HCT116 (cell line): Measurements from ENCODE around the gene EIF3K. TPM values are rescaled to one million over a fixed set of nuclear protein-coding genes. Genes with fewer than 3 reads are reported as not detected.

Source experiments
- ATAC-seq: fragments of 200-7000 bp; cut with Tn5 transposase; 2 replicates; pipeline ENCODE4 v1.9.1; 2020; ENCODE audit warnings: mild to moderate bottlenecking, moderate library complexity
- BruUV-seq: library from RNA; stranded (reverse); fragments of 400-500 nt; replicated peaks from 2 replicates; lab custom pipeline; 2021; lab: Mats Ljungman, UMichigan
- CTCF ChIA-PET: fragments of 300-600 bp; sonication (Branson Sonifier 250); formaldehyde crosslinking; loops from one replicate; lab custom pipeline; 2021; ENCODE audit warnings: antibody characterized with exemption; lab: Charles Lee
- POLR2A ChIA-PET: fragments of 300-600, 350-600 bp; sonication (Branson Sonifier 250); formaldehyde crosslinking; loops from one replicate; lab custom pipeline; 2021; ENCODE audit warnings: antibody characterized with exemption; lab: Charles Lee
- RAD21 ChIA-PET, 2 experiments: fragments of 300-600 bp; sonication (Branson Sonifier 250); formaldehyde crosslinking; loops; one replicate each; lab custom pipeline; 2023; ENCODE audit warnings: low total read pairs in 2 of 2; ENCODE audit not compliant: uncharacterized antibody in 2 of 2, unreplicated experiment in 2 of 2, low non-redundant PET in 1 of 2; lab: Charles Lee
- DNase-seq: peaks from one replicate; pipeline ENCODE4 v3.0.0-alpha.2; 2010; ENCODE audit warnings: low read depth, low spot score
- H2AFZ ChIP-seq: fragments of 200-600 bp; shearing (Covaris generic), sonication (generic); 2 replicates; pipeline ENCODE4 v1.6.1; 2017; ENCODE audit warnings: low read depth, mixed run types, mixed read lengths, antibody characterized with exemption, low read length; ENCODE audit not compliant: poor library complexity, severe bottlenecking
- H3K27ac ChIP-seq: 2 replicates; pipeline ENCODE4 v1.5.1; 2012; ENCODE audit warnings: low read depth, low read length
- H3K27me3 ChIP-seq: fragments of 200-600 bp; sonication (generic); 2 replicates; pipeline ENCODE4 v1.6.1; 2016; ENCODE audit warnings: mixed run types, low read length, mixed read lengths; ENCODE audit not compliant: insufficient read depth
- H3K36me3 ChIP-seq, 2 experiments: fragments of 200-500 bp in 1 of 2; fragments of 200-600 bp in 1 of 2; sonication (Bioruptor generic) in 1 of 2; sonication (generic) in 1 of 2; 2 replicates each; pipeline versions ENCODE4 v1.5.1 to v1.6.1; 2014 to 2016; ENCODE audit warnings: low read length in 2 of 2, inconsistent platforms in 1 of 2, mixed read lengths in 1 of 2, mixed run types in 1 of 2; ENCODE audit not compliant: insufficient read depth in 2 of 2, control insufficient read depth in 1 of 2
- H3K4me1 ChIP-seq, 2 experiments: fragments of 200-600 bp in 1 of 2; sonication (generic) in 1 of 2; 2 replicates each; pipeline versions ENCODE4 v1.5.1 to v1.6.1; 2012 to 2017; ENCODE audit warnings: low read length in 2 of 2, inconsistent platforms in 1 of 2, mild to moderate bottlenecking in 1 of 2, mixed read lengths in 1 of 2, mixed run types in 1 of 2, moderate library complexity in 1 of 2; ENCODE audit not compliant: insufficient read depth in 2 of 2, control insufficient read depth in 1 of 2
- H3K4me2 ChIP-seq: fragments of 200-600 bp; sonication (generic); 2 replicates; pipeline ENCODE4 v1.6.1; 2017; ENCODE audit warnings: mixed run types, low read length, mixed read lengths
- H3K4me3 ChIP-seq, 2 experiments: fragments of 200-600 bp in 1 of 2; sonication (generic) in 1 of 2; replicated peaks in 1 of 2; 2 replicates each; pipeline ENCODE4 v1.5.1; 2011 to 2016; ENCODE audit warnings: low read length in 2 of 2, control low read depth in 1 of 2, low read depth in 1 of 2, mild to moderate bottlenecking in 1 of 2, mixed read lengths in 1 of 2, mixed run types in 1 of 2
- H3K79me2 ChIP-seq: fragments of 200-600 bp; sonication (generic); 2 replicates; pipeline ENCODE4 v1.6.1; 2017; ENCODE audit warnings: mild to moderate bottlenecking, mixed run types, low read length, moderate library complexity, mixed read lengths; ENCODE audit not compliant: insufficient read depth
- H3K9ac ChIP-seq: fragments of 200-600 bp; sonication (generic); 2 replicates; pipeline ENCODE4 v1.6.1; 2016; ENCODE audit warnings: low read length, mixed read lengths
- H3K9me2 ChIP-seq: fragments of 200-600 bp; sonication (generic), shearing (Covaris generic); 2 replicates; pipeline ENCODE4 v1.6.1; 2017; ENCODE audit warnings: mixed run types, mild to moderate bottlenecking, moderate library complexity; ENCODE audit not compliant: insufficient read depth
- H3K9me3 ChIP-seq, 2 experiments: fragments of 200-500 bp in 1 of 2; fragments of 200-600 bp in 1 of 2; sonication (Bioruptor generic) in 1 of 2; sonication (generic) in 1 of 2; 2 replicates each; pipeline ENCODE4 v1.6.1; 2014 to 2017; ENCODE audit warnings: low read length in 2 of 2, mixed read lengths in 2 of 2, inconsistent platforms in 1 of 2, low read depth in 1 of 2, mild to moderate bottlenecking in 1 of 2, mixed run types in 1 of 2, moderate library complexity in 1 of 2; ENCODE audit not compliant: control insufficient read depth in 1 of 2, insufficient read depth in 1 of 2
- H4K20me1 ChIP-seq: fragments of 200-600 bp; sonication (generic), shearing (Covaris generic); 2 replicates; pipeline ENCODE4 v1.6.1; 2017; ENCODE audit warnings: mixed run types, mild to moderate bottlenecking, moderate library complexity; ENCODE audit not compliant: insufficient read depth
- CEBPB ChIP-seq: IDR thresholded peaks from 2 replicates; pipeline ENCODE4 v1.6.1; 2012; ENCODE audit warnings: low read depth
- EZH2phosphoT487 ChIP-seq: fragments of 200-600 bp; IDR thresholded peaks from 2 replicates; pipeline ENCODE4 v1.6.1; 2018; ENCODE audit warnings: antibody characterized with exemption, borderline replicate concordance
- POLR2A ChIP-seq: IDR thresholded peaks from 2 replicates; pipeline ENCODE4 v1.7.0; 2011; ENCODE audit warnings: borderline replicate concordance; ENCODE audit not compliant: insufficient read depth, insufficient read length; ENCODE audit errors: extremely low read depth
- POLR2AphosphoS5 ChIP-seq: IDR thresholded peaks from 2 replicates; pipeline ENCODE4 v1.6.1; 2011; ENCODE audit warnings: mild to moderate bottlenecking, low read depth, low read length, moderate library complexity
- SIN3A ChIP-seq: IDR thresholded peaks from 2 replicates; pipeline ENCODE4 v1.6.1; 2012; ENCODE audit warnings: low read depth
- SRF ChIP-seq: IDR thresholded peaks from 2 replicates; pipeline ENCODE4 v1.6.1; 2012; ENCODE audit warnings: low read depth
- ZFX ChIP-seq: fragments of 450-650 bp; IDR thresholded peaks from 2 replicates; pipeline ENCODE4 v1.6.1; 2017
- intact Hi-C: fragments of 100-400 bp; cut with micrococcal nuclease; formaldehyde crosslinking; loops from 2 replicates; pipeline ENCODE4 v1.10.0; 2022
- total RNA-seq: library from RNA; stranded (reverse); gene quantifications from one replicate; pipeline ENCODE4 v1.2.1, GENCODE V29; 2021; ENCODE audit not compliant: unreplicated experiment
- TF ChIP-seq, protein P1 (sequence below): IDR thresholded peaks from 2 replicates; pipeline ENCODE4 v1.6.1; 2012
- TF ChIP-seq, protein P2 (sequence below): IDR thresholded peaks from 2 replicates; pipeline ENCODE4 v1.6.1; 2012; ENCODE audit warnings: low read depth
- TF ChIP-seq, protein P3 (sequence below): IDR thresholded peaks from 2 replicates; pipeline ENCODE4 v1.6.1; 2012

The EIF3K gene
- total RNA-seq, 1 experiment from 2014 or later = 313 TPM

DNA sequence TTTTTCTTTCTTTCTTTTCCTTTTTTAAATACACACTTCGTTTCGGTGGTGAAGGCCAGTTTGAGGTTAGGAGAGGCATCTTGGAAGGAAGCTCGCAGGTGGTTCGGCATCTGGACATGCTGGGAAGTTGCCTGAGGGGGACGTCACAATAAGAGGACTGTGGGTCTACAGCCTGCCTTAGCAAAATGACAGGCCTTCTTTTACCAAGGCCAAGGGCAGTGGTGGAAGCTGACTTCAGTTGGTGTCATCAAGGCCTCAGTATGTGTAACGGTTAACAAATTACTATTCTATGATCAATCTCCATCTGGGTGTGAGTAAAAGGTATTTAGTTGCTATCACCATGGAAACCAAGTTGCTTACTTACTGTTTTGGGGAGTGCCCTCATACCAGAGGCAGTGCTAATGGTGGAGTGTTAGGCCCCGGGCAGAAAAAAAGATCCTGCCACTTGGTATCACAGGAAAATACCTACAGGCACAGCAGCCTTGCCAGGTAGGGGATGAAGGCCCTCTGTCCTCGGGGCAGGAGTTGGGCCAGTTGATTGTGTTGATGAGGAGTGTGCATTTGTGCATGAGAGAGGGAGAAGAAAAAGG is 38.7 kb downstream of the EIF3K start:
- TF ChIP-seq, protein P1, sequence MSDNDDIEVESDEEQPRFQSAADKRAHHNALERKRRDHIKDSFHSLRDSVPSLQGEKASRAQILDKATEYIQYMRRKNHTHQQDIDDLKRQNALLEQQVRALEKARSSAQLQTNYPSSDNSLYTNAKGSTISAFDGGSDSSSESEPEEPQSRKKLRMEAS = no peak
- peak; percentile 30; the same call in 1 of the 2 replicates for TF ChIP-seq ZFX
- RAD21 ChIA-PET = no interaction called here
- CTCF ChIA-PET = interaction anchor here (1.6 kb wide), 1 partner anchor 21 kb away, joined by 4 read pairs; no protein-coding TSS in a partner anchor
- BruUV-seq = no TSS peak
- Histone ChIP-seq H4K20me1 (peaks cover 9% of the 10 kb centered on the region; the same call in 1 of the 2 replicates), H2AFZ (no peak overlapping the region), H3K4me1 (peaks cover 96 to 97% of the 10 kb centered on the region in 2 experiments), H3K9ac (peak overlapping the region; percentile 71), H3K79me2 (peaks cover 100% of the 10 kb centered on the region), H3K9me3 (no peaks in the 10 kb centered on the region), H3K27ac (peak overlapping the region; percentile 72), H3K4me3 (peak overlapping the region; percentile 15 to 37), H3K36me3 (peaks cover 2 to 14% of the 10 kb centered on the region in 2 experiments; a peak in 1 of 4 replicates), H3K27me3 (no peaks in the 10 kb centered on the region), H3K4me2 (peak overlapping the region; percentile 75), H3K9me2 (no peaks in the 10 kb centered on the region)
- DNase-seq (peak; percentile 71), ATAC-seq (peak; percentile 14)
- POLR2A ChIA-PET = interaction anchor here (1.2 to 2.6 kb wide), 4 partner anchors 10 to 39 kb away, joined by 3 to 7 read pairs (median 4); partner anchors contain the start of genes ACTN4 and EIF3K
- intact Hi-C loops = loop anchor here (2.0 kb wide), 1 partner anchor 25 kb away; no protein-coding TSS in a partner anchor

DNA sequence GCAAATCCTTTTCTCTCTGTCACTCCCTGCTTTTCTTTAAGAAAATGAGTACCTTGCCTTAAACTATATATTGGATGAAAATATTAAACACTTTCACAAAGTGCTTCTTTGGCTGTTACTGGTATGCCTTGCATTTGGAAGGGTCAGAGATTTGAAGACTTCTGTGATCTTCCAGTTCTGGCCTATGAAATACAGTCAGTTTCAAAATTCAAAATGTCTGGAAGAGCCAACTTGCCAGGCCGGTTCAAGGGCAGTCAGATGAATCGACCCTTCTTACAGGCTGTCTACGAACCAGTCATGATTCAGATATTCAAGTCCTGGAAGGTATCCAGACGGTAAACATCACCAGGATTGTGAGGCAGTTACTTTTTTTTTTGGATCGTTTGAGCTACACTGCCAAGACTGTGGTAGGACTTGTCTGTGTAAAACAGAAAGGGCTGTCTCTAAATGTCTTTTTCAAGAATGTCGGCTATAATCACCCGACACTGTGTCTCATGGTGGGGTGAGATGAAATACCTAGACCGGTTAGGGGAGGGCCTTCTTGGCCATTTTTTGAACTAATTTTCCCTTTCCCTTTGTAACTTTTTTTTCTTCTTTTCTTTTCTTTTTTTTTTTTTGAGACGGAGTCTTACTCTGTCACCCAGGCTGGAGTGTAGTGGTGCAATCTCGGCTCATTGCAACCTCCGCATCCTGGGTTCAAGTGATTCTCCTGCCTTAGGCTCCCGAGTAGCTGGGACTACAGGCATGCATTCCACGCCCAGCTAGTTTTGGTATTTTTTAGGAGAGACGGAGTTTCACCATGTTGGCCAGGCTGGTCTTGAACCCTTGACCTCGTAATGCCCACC is 39.7 kb downstream of the EIF3K start:
- POLR2A ChIA-PET = interaction anchor here (0.8 to 2.6 kb wide), 3 partner anchors 9 to 25 kb away, joined by 3 to 7 read pairs (median 4); partner anchors contain the start of gene ACTN4
- Histone ChIP-seq H3K27me3 (no peaks in the 10 kb centered on the region), H3K4me1 (peaks cover 93 to 95% of the 10 kb centered on the region in 2 experiments), H3K9me2 (no peaks in the 10 kb centered on the region), H3K4me3 (peak overlapping the region; percentile 19 to 37; a peak in 3 of 4 replicates), H3K79me2 (peaks cover 100% of the 10 kb centered on the region), H3K9me3 (no peaks in the 10 kb centered on the region), H2AFZ (no peak overlapping the region), H3K9ac (peak overlapping the region; percentile 71), H3K27ac (peak overlapping the region; percentile 72), H4K20me1 (peaks cover 10% of the 10 kb centered on the region; the same call in 1 of the 2 replicates), H3K36me3 (peaks cover 4 to 14% of the 10 kb centered on the region in 2 experiments; a peak in 1 of 4 replicates), H3K4me2 (peak overlapping the region; percentile 75)
- CTCF ChIA-PET = interaction anchor here (1.1 to 1.6 kb wide), 3 partner anchors 22 to 256 kb away, joined by 3 to 4 read pairs (median 4); partner anchors contain the start of gene FAM98C
- DNase-seq (peak; percentile 83), ATAC-seq (peak; percentile 70)
- TSS peak; percentile 28 for BruUV-seq
- RAD21 ChIA-PET = no interaction called here
- intact Hi-C loops = no loop called here
- TF ChIP-seq POLR2AphosphoS5 (no peak), SRF (no peak), CEBPB (no peak; the same call in 1 of the 2 replicates), EZH2phosphoT487 (no peak), POLR2A (no peak), SIN3A (peak; percentile 57; the same call in 1 of the 2 replicates)
- TF ChIP-seq, protein P2, sequence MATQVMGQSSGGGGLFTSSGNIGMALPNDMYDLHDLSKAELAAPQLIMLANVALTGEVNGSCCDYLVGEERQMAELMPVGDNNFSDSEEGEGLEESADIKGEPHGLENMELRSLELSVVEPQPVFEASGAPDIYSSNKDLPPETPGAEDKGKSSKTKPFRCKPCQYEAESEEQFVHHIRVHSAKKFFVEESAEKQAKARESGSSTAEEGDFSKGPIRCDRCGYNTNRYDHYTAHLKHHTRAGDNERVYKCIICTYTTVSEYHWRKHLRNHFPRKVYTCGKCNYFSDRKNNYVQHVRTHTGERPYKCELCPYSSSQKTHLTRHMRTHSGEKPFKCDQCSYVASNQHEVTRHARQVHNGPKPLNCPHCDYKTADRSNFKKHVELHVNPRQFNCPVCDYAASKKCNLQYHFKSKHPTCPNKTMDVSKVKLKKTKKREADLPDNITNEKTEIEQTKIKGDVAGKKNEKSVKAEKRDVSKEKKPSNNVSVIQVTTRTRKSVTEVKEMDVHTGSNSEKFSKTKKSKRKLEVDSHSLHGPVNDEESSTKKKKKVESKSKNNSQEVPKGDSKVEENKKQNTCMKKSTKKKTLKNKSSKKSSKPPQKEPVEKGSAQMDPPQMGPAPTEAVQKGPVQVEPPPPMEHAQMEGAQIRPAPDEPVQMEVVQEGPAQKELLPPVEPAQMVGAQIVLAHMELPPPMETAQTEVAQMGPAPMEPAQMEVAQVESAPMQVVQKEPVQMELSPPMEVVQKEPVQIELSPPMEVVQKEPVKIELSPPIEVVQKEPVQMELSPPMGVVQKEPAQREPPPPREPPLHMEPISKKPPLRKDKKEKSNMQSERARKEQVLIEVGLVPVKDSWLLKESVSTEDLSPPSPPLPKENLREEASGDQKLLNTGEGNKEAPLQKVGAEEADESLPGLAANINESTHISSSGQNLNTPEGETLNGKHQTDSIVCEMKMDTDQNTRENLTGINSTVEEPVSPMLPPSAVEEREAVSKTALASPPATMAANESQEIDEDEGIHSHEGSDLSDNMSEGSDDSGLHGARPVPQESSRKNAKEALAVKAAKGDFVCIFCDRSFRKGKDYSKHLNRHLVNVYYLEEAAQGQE = no peak
- TF ChIP-seq, protein P3, sequence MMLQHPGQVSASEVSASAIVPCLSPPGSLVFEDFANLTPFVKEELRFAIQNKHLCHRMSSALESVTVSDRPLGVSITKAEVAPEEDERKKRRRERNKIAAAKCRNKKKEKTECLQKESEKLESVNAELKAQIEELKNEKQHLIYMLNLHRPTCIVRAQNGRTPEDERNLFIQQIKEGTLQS = no peak
